GM20000 (cell line): ENCODE results near the gene DCLK1.

ENCODE experiments used
- DNase-seq: peaks from one replicate; pipeline ENCODE4 v3.0.0; 2012; ENCODE audit warnings: low spot score
- CTCF ChIP-seq: IDR thresholded peaks from 2 replicates; pipeline ENCODE4 v1.5.1; 2012; ENCODE audit warnings: mild to moderate bottlenecking, control low read depth; ENCODE audit errors: extremely low read depth, missing control alignments

DCLK1 gene

GRCh38 chr13:36131931-36132297 lies 732 bp upstream of the DCLK1 start:
- no peak for DNase-seq
- TF ChIP-seq CTCF: no peak

GRCh38 chr13:36130552-36131221 lies 495 bp downstream of the DCLK1 start:
- TF ChIP-seq CTCF: no peak
- no peak for DNase-seq

GRCh38 chr13:36130193-36130551 lies 1.0 kb downstream of the DCLK1 start:
- DNase-seq: no peak
- TF ChIP-seq CTCF: no peak

GRCh38 chr13:36129539-36129938 lies 1.6 kb downstream of the DCLK1 start:
- no peak for TF ChIP-seq CTCF
- DNase-seq: no peak

- no peak for TF ChIP-seq CTCF
These were observed 4.7 kb downstream of the DCLK1 start for GRCh38 chr13:36126491-36126890.

GRCh38 chr13:36125841-36126240 lies 5.3 kb downstream of the DCLK1 start:
- TF ChIP-seq CTCF: no peak
- DNase-seq: no peak

More at GRCh38 chr13:36126491-36126890, 4.7 kb downstream of the DCLK1 start:
- DNase-seq: no peak

GRCh38 chr13:36124236-36124822 lies 6.9 kb downstream of the DCLK1 start:
- DNase-seq: no peak
- no peak for TF ChIP-seq CTCF
